ENCODE measurements around the gene PCNA.

- TF ChIP-seq EP300 (IDR thresholded peaks at IDR 0.05): no peak
- TF ChIP-seq CTCF (IDR thresholded peaks at IDR 0.05): no peak
Observed at GRCh38 chr20:5119143-5119434, 669 bp downstream of the PCNA start.

Measured in tibial nerve (tissue), 4 donors.